HEK293 (cell line): ENCODE data around the gene COPRS.
A peak's percentile ranks its signal among the peaks of the same experiment; 100 is the strongest.
"Not testable (repeated sequence)": the region's sequence is repeated elsewhere in the genome, so short reads cannot be mapped to it uniquely, and the experiment has no call there.

Experiments used
- CTCF ChIA-PET: fragments of 350-600 bp; formaldehyde crosslinking; extraction: SDS; loops from one replicate; lab custom pipeline; 2021; ENCODE audit warnings: antibody characterized with exemption; lab: Yijun Ruan, JAX
- POLR2A ChIA-PET: fragments of 300-600 bp; formaldehyde crosslinking; extraction: SDS; loops from one replicate; lab custom pipeline; 2020; ENCODE audit warnings: antibody characterized with exemption, inconsistent platforms; lab: Yijun Ruan, JAX
- H3K27ac ChIP-seq: fragments of 200-500 bp; sonication (Bioruptor generic); 2 replicates; pipeline ENCODE4 v1.5.1; 2014; ENCODE audit warnings: low read depth, low read length, control low read depth, inconsistent platforms; ENCODE audit errors: extremely low read depth
- H3K36me3 ChIP-seq, 2 experiments: fragments of 200-500 bp in 1 of 2; sonication (Bioruptor generic) in 1 of 2; 1 replicate in 1 of 2; 2 replicates in 1 of 2; pipeline ENCODE4 v1.5.1; 2014 to 2017; ENCODE audit warnings: inconsistent platforms in 2 of 2, low read length in 2 of 2; ENCODE audit not compliant: control insufficient read depth in 2 of 2, insufficient read depth in 1 of 2
- H3K4me1 ChIP-seq: fragments of 200-500 bp; sonication (Bioruptor generic); 2 replicates; pipeline ENCODE4 v1.5.1; 2014; ENCODE audit warnings: mild to moderate bottlenecking, low read length, inconsistent platforms; ENCODE audit not compliant: control insufficient read depth, insufficient read depth
- H3K4me3 ChIP-seq: 2 replicates; pipeline ENCODE4 v1.5.1; 2011; ENCODE audit warnings: low read depth, mild to moderate bottlenecking, control low read depth, low read length, moderate library complexity
- H3K9me3 ChIP-seq: fragments of 200-500 bp; sonication (Bioruptor generic); 2 replicates; pipeline ENCODE4 v1.5.1; 2014; ENCODE audit warnings: low read depth, low read length, inconsistent platforms; ENCODE audit not compliant: control insufficient read depth, insufficient read depth
- GLIS1 ChIP-seq: fragments of 450-650 bp; formaldehyde crosslinking; IDR thresholded peaks from 2 replicates; pipeline ENCODE4 v1.5.1; 2016; ENCODE audit warnings: missing biosample characterization, missing genetic modification characterization
- SALL2 ChIP-seq: fragments of 450-650 bp; formaldehyde crosslinking; IDR thresholded peaks from 2 replicates; pipeline ENCODE4 v1.5.0; 2017; ENCODE audit warnings: missing biosample characterization, mild to moderate bottlenecking, missing genetic modification characterization, borderline replicate concordance
- YY1 ChIP-seq: fragments of 450-650 bp; formaldehyde crosslinking; IDR thresholded peaks from 2 replicates; pipeline ENCODE4 v1.5.1; 2018; ENCODE audit warnings: missing biosample characterization, missing genetic modification characterization
- ZBTB11 ChIP-seq: fragments of 450-650 bp; formaldehyde crosslinking; conservative IDR thresholded peaks from 2 replicates; pipeline ENCODE4 v1.5.1; 2016; ENCODE audit warnings: low read depth, missing biosample characterization, missing genetic modification characterization
- ZBTB44 ChIP-seq: fragments of 450-650 bp; IDR thresholded peaks from 2 replicates; pipeline ENCODE4 v1.5.1; 2018; ENCODE audit warnings: missing biosample characterization, mild to moderate bottlenecking, missing genetic modification characterization
- ZFHX2 ChIP-seq: fragments of 450-650 bp; formaldehyde crosslinking; conservative IDR thresholded peaks from 2 replicates; pipeline ENCODE4 v1.5.1; 2016; ENCODE audit warnings: missing biosample characterization, missing genetic modification characterization
- ZNF311 ChIP-seq: fragments of 450-650 bp; formaldehyde crosslinking; IDR thresholded peaks from 2 replicates; pipeline ENCODE4 v1.5.1; 2017; ENCODE audit warnings: missing biosample characterization, missing genetic modification characterization, borderline replicate concordance
- ZNF670 ChIP-seq: fragments of 450-650 bp; formaldehyde crosslinking; IDR thresholded peaks from 2 replicates; pipeline ENCODE4 v1.5.1; 2016; ENCODE audit warnings: missing biosample characterization, missing genetic modification characterization, low read depth
- ZSCAN18 ChIP-seq: fragments of 450-650 bp; formaldehyde crosslinking; IDR thresholded peaks from 2 replicates; pipeline ENCODE4 v1.5.1; 2016; ENCODE audit warnings: missing biosample characterization, missing genetic modification characterization
- TF ChIP-seq, protein P1 (sequence below): fragments of 450-650 bp; IDR thresholded peaks from 2 replicates; pipeline ENCODE4 v1.5.1; 2018; ENCODE audit warnings: missing biosample characterization, missing genetic modification characterization

COPRS gene

DNA sequence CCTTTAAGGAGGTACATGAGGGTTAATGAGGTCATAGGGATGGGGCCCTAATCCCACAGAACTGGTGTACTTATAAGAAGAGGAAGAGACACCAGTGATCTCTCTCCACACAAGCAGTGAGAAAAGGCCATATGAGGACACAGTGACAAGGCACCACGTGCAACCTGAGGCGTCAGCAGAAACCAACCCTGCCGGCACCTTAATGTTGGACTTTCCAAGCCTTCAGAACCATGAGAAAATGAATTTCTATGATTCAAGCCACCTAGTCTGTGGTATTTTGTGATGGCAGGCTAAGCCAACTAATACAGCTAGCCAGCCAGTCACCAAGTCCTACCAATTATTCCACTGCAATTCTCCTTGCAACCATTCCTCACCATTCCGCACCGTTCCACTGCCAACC lies 39.5 kb downstream of the COPRS start:
- no peak for TF ChIP-seq ZBTB11 (tag by site-specific recombination)
- TF ChIP-seq ZSCAN18 (tag by site-specific recombination): no peak
- TF ChIP-seq SALL2: no peak
- TF ChIP-seq, protein P1, sequence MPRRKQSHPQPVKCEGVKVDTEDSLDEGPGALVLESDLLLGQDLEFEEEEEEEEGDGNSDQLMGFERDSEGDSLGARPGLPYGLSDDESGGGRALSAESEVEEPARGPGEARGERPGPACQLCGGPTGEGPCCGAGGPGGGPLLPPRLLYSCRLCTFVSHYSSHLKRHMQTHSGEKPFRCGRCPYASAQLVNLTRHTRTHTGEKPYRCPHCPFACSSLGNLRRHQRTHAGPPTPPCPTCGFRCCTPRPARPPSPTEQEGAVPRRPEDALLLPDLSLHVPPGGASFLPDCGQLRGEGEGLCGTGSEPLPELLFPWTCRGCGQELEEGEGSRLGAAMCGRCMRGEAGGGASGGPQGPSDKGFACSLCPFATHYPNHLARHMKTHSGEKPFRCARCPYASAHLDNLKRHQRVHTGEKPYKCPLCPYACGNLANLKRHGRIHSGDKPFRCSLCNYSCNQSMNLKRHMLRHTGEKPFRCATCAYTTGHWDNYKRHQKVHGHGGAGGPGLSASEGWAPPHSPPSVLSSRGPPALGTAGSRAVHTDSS (tag by site-specific recombination): no peak
- no peak for TF ChIP-seq ZNF670 (tag by site-specific recombination)
- no peak for TF ChIP-seq ZBTB44 (tag by site-specific recombination)
- no peak for TF ChIP-seq YY1
- TF ChIP-seq, all 188 proteins: peak for 0
- no peaks in the 10 kb centered on the region for H3K9me3 ChIP-seq
- CTCF ChIA-PET: no interaction called here

DNA sequence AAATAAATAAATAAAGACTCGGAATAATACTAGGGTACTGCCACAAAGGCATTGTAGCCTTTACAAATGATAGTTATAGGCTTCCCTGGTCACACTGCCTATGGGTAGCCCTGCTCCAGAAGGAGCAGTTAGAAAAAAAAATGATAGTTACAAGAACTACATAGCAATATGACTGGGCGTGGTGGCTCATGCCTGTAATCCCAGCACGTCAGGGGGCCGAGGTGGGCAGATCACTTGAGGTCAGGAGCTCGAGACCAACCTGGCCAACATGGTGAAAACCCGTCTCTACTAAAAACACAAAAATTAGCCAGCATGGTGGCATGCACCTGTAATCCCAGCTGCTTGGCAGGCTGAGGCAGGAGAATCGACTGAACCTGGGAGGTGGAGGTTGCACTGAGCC lies 40.2 kb downstream of the COPRS start:
- H3K36me3 ChIP-seq, H3K4me3 ChIP-seq, H3K4me1 ChIP-seq, POLR2A ChIA-PET, H3K9me3 ChIP-seq, H3K27ac ChIP-seq: not testable (repeated sequence)
- CTCF ChIA-PET: interaction anchor here (0.7 kb wide), 1 partner anchor 258 kb away, joined by 3 read pairs; no protein-coding TSS in a partner anchor

More for the DNA sequence above, 39.5 kb downstream of the COPRS start:
- no peak overlapping the region for H3K27ac ChIP-seq
- POLR2A ChIA-PET: no interaction called here
- H3K4me1 ChIP-seq: no peaks in the 10 kb centered on the region; the same call in 1 of the 2 replicates
- no peak overlapping the region for H3K4me3 ChIP-seq
- H3K36me3 ChIP-seq: no peaks in the 10 kb centered on the region

DNA sequence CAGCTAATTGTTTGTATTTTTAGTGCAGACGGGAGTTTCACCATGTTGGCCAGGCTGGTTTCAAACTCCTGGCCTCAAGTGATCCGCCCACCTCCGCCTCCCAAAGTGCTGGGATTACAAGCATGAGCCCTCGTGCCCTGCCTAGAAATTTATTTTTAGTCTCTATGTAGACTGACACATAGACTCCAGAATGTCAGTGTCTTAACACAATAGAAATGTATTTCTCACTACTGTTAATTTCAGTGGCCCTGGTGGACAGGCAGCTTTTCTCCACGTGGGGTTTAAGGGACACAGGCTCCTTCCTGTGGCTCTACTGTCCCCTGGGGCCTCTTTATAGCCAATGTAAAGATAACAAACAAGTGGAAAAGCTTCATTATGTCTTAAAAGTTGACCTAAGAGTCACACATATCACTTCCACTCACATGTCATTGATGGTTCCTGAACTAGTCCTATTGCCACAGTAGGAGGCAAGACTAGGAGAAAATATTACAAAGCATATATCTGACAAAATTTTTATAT lies 43.8 kb downstream of the COPRS start:
- no peaks in the 10 kb centered on the region for H3K36me3 ChIP-seq
- TF ChIP-seq ZNF311 (tag by site-specific recombination) (no peak), ZFHX2 (0 out of 2 replicates have a peak, but pooled peaks have one; percentile 32), GLIS1 (tag by site-specific recombination) (peak; percentile 67)
- H3K27ac ChIP-seq: no peak overlapping the region
- CTCF ChIA-PET: interaction anchor here (0.7 to 1.4 kb wide), 3 partner anchors 10 to 108 kb away, joined by 3 to 5 read pairs (median 3); no protein-coding TSS in a partner anchor
- H3K4me1 ChIP-seq: no peaks in the 10 kb centered on the region
- no peak overlapping the region for H3K4me3 ChIP-seq
- POLR2A ChIA-PET: no interaction called here
- H3K9me3 ChIP-seq: no peaks in the 10 kb centered on the region
